Embryonic facial prominence (tissue), 1 donor: ENCODE results near the gene DOHH.

Experiments
- DNase-seq: peaks from one replicate; pipeline ENCODE4 v3.0.0-alpha.2; 2016; ENCODE audit errors: extremely low spot score

Gene DOHH

DNA sequence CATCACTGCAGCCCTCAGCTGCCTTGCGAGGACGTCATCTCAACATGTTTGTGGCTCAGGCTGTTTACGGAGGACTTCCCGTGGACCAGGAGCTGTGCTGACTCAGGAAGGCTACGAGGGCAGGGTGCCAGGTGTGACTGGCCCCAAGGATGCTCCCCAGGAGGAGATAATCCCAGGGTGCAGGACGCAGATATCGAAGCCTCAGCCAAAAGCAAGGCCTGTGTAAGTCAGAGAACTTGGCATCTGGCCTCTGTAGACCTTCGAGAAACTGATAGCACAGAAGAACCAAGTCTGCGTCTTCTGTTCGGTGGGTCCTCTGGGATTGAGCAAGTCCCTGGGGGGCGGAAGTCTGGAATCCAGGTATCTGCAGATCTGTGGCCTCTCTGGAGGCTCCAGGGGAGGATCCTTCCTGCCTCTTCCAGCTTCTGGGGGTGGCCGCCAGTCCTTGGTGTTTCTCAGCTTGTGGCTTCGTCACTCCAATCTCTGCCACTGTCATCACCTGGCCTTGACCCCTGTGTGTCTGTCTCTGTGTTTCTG, 2.6 kb upstream of the DOHH start:
- no peak for DNase-seq

DNA sequence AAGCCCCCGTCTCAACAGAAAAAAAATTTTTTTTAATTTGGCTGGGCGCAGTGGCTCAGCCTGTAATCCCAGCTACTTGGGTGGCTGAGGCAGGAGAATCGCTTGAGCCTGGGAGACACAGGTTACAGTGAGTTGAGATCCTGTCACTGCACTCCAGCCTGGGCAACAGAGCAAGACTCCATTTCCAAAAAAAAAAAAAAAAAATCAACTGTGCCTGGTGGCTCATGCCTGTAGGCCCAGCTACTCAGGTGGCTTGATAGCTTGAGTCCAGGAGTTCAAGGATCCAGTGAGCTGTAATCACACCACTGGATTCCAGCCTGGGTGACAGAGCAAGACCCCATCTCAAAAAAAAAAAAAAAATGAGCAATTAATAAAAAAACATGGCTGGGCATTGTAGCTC, 1.3 kb upstream of the DOHH start:
- DNase-seq, result no peak

DNA sequence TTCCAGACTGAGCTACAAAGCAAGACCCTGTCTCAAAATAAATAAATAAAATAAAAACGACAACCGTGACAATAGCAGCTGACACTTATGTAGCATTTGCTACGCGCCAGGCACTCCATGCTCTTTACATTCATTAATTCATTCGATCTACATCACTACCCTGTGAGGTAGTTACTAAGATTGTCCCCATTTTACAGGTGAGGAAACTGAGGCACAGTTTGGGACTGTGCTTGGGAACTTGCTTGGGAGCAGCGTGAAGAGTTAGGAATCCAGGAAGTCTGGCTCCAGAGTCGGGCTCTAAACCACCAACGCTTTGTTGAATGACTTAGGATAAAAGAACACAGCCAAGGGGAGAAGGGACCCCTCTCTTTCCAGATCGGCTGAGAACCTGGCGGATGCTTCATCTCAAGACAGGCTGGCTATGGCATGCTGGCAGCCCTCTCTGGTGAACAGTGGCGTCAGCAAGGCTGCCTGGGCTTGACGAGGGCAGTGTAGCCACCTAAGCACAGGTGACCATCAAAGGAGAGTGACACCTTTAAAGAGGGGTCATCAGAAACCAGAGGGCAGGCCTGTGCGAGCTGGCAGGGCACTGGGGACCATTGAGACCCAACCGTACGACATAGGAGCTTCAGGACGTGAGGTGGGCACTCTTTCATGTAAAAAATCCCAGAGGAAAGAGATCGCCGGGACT, 591 bp downstream of the DOHH start:
- DNase-seq, result no peak

GRCh38 chr19:3497757-3498520, 2.5 kb downstream of the DOHH start:
- no peak for DNase-seq

GRCh38 chr19:3496392-3497273, 3.8 kb downstream of the DOHH start:
- DNase-seq, result no peak

- DNase-seq, result no peak
Observed at GRCh38 chr19:3494559-3494958, 5.9 kb downstream of the DOHH start.

DNA sequence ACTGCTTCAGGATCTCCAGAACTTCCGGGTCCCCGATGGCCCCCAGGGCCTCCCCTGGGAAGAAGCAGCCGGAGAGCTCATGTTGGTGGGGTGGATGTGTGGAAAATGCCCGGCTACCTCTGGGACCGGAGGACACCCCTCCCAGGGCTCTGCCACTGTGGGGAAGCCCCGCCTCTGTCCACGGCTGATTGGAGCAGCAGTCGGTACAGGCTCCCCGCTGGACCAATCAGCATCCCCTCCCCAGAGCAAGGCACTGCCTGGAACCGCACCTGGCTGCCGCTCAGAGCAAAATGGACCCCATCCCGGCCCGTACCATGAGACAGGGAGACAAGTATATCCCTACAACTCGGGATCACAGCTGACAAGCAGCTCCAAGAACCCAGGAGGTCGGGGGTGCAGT, 6.4 kb downstream of the DOHH start:
- no peak for DNase-seq

DNA sequence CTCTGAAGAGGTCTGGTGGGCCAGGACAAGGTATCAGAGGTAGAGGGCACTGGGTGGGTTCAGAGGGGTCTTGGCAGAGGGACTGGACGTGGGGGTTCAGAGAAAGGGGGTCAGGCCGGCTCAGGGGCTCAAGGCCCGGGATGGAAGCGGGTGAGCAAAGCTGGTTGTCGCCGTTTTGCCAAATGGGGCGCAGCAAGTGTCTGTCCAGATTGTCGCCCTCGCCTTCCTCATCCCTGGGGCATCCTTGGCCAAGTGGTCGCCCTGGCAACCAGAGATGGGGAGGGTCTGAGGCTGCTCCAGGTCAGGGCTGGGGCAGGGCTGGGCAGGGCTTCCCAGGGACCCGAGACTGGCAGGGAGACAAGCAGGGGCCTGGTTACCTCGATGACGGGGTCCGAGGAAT, 6.8 kb downstream of the DOHH start:
- no peak for DNase-seq

DNA sequence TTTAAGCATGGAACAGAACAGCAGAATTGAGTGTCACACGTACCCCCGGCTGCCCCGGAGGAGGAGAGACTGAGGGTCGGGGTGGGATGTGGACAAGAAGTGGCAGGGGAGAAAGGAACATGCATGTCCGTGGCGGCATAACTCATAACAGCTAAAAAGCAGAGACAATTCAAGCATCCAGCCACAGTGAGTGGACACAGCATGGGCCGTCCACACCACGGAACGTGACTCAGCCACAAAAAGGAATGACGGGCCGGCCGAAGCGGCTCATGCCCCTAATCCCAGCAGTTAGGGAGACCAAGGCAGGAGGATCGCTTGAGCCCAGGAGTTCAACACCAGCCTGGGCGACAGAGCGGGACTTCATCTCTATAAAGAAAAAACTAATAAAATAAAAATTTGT, 7.6 kb downstream of the DOHH start:
- DNase-seq, result no peak

- no peak for DNase-seq
Observed at GRCh38 chr19:3492131-3492839, 8.2 kb downstream of the DOHH start.

DNA sequence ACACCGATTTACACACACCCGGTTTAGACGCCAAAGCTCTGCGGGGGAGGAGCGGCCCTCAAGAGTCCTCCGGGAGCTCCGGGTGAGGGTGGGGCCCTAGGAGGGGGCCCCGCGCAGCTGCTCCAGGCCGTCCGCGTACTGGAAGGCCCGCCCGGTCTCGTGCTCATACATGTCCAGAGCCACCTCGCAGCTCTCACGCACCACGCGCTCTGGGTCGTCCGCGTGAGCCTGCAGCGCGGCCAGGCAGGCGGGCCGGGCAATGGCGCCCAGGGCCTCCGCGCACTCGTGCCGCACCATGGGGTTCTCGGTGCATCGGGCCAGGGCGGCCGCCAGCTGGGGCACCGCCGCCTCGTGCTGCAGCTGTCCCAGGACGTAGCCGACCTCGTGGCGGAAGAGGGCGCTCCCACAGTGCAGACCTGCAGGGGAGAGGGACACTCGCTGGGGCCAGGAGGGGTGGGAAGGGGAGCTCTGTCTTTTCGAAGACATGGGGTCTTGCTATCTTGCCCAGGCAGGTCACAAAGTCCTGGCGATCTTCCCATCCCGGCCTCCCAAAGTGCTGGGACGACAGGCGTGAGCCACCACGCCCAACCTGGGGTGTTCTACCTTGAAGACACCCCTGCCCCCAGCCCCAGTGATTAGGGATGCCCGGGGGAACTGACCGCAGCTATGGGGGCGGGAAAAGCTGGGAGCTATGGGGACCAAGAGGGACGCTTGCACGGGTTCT, 8.9 kb downstream of the DOHH start:
- no peak for DNase-seq

DNA sequence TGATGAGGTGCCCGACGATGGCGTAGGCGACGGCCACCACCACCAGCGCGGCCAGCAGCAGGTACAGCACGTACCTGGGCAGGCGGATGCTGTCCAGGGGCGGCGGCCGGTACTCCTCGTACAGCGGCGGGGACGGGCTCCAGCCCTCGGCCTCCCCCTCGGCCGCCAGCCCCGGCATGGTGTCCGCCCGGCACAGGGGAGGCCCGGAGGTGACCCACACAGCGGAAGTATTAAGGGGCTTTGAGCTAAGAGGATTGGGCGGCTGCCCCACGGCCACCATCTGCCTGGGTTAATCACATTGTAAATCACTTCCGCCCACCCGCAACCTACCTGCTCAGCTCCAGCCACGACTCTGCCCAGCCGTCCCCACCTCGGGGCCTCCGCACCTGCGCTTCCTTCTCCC, 17.2 kb downstream of the DOHH start, which contains the start of gene SMIM44:
SMIM44 (minus strand) TSS at position 216 of the 403 bp plus-strand sequence; CDS start at position 178, 38 bp downstream.
- DNase-seq, result no peak

- DNase-seq, result no peak
Observed at GRCh38 chr19:3482507-3483225, 17.8 kb downstream of the DOHH start.

DNA sequence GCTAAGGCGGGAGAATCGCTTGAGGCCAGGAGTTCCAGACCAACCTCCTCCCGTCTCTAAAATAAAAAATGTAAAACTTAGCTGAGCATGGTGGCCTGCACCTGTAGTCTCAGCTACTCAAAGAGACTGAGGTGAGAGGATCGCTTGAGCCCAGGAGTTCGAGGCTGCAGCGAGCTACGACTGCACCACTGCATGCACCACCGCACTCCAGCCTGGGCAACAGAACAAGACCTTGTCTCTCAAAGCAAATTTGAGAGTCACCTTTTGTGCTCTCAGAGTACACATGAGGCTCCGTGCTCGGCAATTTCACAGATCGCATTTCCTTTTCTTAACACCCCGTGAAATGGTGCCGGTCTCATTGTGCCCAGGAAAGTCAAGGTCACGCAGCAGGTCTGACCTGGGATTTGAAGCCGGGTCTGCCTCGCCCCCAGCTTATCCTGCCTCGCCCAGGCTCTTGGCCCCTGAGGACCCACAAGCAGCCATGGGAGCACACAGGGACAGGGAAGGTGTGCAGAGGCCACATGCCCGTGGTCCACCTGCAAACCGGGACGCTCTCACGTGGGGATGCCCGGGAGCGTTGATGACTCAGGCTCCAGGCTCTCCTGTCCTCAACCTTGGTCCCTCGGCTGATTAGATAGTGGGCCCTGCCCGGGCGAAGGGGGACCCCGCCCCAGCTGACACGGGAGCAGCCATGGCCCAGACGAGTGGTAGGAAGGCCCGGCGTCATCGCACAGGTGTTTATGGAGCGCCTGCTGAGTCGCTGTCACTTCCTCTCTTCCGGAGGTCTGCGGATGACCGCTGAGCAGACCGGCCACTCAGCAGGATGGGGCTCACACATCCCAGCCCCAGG, 19.0 kb downstream of the DOHH start:
- DNase-seq, result no peak

- DNase-seq, result no peak
Observed at GRCh38 chr19:3480383-3481091, 19.9 kb downstream of the DOHH start, which contains the start of gene SMIM24. Gene SMIM24, minus strand, starts transcription at chr19:3480525. Its CDS starts 62 bp downstream, at chr19:3480463.

DNA sequence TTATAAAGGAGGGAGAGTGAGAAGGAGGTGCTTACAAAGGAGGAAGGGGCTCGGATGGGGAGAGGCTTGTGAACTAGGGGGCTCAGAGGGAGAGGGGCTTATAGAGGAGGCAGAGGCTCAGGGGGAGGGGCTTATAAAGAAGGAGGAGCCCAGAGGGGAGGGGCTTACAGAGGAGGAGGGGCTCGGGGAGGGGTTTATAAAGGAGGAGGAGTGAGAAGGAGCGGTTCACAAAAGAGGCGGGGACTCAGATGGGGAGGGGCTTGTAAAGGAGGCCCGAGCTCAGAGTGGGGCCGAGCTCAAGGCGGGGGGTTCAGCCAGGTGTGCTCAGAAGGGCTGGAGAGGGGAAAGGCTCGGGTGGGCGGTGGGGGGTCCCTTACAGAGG, 20.6 kb downstream of the DOHH start:
- no peak for DNase-seq

GRCh38 chr19:3479177-3479833, 21.2 kb downstream of the DOHH start:
- DNase-seq, result no peak
